Right lung (tissue), 5 donors: Measurements from ENCODE around the gene CLEC20A. TPM values are rescaled to one million over a fixed set of nuclear protein-coding genes. Genes with fewer than 3 reads are reported as not detected.

Source experiments
- DNase-seq, 2 donors: peaks; one replicate each; pipeline ENCODE4 v3.0.0-alpha.2; 2013
- polyA plus RNA-seq, 5 donors: library from polyadenylated mRNA; unstranded; fragments of 120-200 nt; gene quantifications; one replicate each; pipeline versions ENCODE4 v1.2.1 to v1.2.3, GENCODE V29; 2013; ENCODE audit warnings: inconsistent platforms in 1 of 5, low replicate concordance in 1 of 5; ENCODE audit not compliant: insufficient read length in 5 of 5, insufficient read depth in 1 of 5

CLEC20A gene
- polyA plus RNA-seq, 5 donors, result 0.11 to 0.31 (median 0.18) TPM

DNA sequence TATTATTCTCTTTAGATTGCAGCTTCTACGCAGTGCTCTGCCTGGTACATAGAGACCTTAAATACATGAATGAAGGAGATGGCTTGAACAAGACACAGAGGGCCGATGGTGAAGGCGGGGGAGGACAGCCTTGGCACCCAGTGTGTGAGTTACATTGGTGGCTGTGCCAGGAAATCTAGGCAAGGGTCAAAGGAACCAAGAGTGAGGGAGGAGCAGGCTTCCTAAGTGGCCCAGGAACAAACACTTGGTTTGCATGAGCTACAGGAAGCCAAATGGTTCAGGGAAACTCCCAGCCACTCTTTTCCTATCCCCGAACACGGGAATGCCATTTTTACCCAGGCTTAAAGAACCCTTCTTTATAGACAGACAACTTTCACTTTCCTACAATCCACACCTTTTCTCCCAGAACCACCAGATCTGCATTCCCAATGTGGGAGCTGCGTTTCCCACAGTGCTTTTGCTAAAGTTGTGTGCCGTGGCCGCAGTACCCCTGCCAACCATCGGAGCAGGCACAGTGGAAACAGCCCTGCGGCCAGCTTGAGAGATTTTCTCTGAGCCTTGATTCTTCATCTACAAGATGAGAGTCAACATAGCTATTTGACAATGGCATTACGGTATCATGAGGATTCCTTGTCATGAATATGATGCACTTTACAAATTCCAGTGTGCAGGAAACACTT, 3.5 kb upstream of the CLEC20A start:
- DNase-seq, result no peak

GRCh38 chr1:178498896-178499675, 2.3 kb upstream of the CLEC20A start:
- no peak for DNase-seq

DNA sequence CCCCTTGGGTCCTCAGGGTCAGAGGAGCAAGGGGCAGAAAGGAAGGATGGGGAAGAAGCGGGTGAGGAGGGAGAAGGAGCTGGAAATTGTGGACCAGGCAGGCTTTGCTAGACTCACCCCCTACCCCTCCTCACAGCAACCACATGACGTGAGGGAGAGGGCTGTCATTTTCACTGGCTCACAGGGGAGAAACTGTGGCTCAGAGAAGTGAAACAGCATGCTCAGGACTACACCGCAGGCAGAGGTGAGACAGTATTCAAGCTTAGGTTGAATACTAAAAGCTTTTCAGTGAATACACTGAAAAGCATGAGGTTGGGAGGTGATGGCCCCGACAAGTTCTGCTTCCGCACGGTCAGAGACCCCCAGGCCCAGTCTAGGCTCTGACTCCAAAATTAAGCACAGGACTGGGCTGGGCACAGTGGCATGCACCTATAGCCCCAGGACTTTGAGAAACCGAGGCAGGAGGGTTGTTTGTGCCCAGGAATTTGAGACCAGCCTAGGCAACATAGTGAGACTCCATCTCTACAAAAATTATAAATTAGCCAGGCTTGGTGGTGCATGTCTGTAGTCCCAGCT, 1.2 kb upstream of the CLEC20A start:
- no peak for DNase-seq

DNA sequence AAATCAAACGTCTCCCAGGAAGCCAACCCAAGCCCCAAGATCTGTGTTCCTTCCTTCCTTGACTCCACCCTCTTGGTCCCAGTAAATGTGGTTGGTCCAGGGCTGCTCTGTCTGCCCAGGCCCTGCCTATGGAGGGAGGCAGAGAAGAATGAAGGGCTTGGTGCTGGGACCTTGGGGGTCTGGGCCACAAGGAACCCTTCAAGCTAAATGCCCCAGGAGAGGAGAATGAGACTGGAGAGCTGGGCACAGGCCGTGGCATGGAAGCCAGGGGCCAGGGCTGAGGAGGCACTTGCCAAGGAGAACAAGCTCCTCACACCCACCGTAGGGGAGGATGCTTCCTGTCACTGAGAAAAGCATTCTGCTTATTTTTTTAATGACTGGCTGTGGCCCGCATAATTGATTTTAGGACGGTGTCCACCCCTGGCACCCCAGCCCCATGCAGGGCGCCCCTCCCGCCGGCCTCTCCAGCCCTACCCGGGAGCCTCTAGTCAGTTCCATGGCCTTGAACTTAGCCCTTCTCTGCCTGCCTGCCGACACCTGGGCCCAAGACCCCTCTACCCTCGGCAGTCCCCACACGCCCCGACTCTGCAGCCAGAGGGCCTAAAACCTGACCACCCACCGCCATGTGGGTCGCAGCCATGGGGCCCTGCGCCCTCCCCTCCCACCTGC, 889 bp downstream of the CLEC20A start:
- no peak for DNase-seq

DNA sequence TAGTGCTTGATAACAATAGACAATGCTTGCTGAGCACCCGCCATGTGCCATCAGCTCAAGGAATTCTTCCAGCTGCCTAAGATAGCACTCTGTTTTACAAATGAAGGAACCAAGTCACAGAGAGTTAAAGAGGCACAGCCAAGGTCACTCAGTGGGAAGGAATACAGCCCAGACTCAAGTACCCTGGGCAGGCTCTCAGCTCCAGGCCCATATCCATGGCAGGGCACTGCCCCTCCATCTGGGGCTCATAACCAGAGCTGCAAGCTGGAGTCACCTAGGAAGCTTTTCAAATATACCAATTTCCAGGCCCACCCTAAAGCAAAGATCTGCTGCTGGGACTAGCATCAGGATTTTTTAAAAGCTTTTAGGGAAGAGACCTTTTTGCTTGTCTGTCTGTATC, 1.6 kb downstream of the CLEC20A start:
- DNase-seq, result no peak

- DNase-seq, result no peak
Measured at GRCh38 chr1:178494569-178494971, 2.2 kb downstream of the CLEC20A start.

GRCh38 chr1:178493301-178493741, 3.4 kb downstream of the CLEC20A start:
- no peak for DNase-seq

DNA sequence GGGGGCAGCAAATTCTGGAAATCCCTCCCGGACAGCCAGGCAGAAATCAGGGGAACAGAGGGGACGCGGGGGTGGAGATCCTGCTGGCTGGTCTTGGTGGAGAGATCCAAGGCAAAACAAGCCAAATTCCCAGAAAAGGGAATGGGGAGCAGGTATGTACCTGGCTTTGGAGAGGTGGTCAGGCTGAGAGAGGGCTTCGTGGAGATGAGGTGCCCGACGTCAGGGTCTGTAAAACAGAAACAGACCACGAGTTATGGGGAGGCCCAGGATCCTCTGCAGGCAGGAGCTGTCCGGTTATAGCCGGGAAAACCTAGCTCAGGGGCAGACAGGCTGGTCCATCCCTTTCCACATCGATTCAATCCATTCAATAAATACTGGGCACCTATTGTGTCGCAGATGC, 4.4 kb downstream of the CLEC20A start:
- no peak for DNase-seq

GRCh38 chr1:178491721-178492120, 5.0 kb downstream of the CLEC20A start:
- no peak for DNase-seq

DNA sequence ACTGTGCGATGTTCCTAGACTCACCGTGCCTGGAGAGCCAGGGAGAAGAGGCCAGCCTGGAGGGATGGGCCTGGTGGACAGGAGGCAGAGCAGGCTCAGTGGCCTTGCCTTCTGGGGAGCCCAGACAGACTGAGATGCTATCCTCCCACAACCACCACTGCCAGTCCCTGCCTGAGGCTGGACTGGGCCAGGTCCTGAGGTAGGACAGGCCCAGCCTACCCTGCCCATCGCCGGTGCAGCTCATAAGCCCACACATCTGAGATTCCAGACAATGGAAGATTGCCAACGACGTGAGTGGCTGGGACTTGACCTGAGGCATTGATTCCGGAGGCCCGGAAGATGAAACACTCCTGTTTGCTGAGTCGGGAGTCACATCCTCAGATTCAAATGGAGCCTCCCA, 5.8 kb downstream of the CLEC20A start:
- no peak for DNase-seq

GRCh38 chr1:178490136-178490535, 6.6 kb downstream of the CLEC20A start:
- DNase-seq, result no peak

GRCh38 chr1:178489399-178489798, 7.4 kb downstream of the CLEC20A start:
- no peak for DNase-seq

- no peak for DNase-seq
Measured at GRCh38 chr1:178488393-178488792, 8.4 kb downstream of the CLEC20A start.

- no peak for DNase-seq
Measured at GRCh38 chr1:178487070-178487615, 9.6 kb downstream of the CLEC20A start.

- DNase-seq, result peak in 1 of 2 donors; percentile 10
Measured at GRCh38 chr1:178486100-178487069, 10.4 kb downstream of the CLEC20A start.

GRCh38 chr1:178485541-178485981, 11.2 kb downstream of the CLEC20A start:
- no peak for DNase-seq

- DNase-seq, result no peak
Measured at GRCh38 chr1:178484698-178485225, 12.0 kb downstream of the CLEC20A start.

GRCh38 chr1:178483251-178483957, 13.4 kb downstream of the CLEC20A start:
- DNase-seq, result no peak

GRCh38 chr1:178477841-178478240, 18.9 kb downstream of the CLEC20A start:
- no peak for DNase-seq

DNA sequence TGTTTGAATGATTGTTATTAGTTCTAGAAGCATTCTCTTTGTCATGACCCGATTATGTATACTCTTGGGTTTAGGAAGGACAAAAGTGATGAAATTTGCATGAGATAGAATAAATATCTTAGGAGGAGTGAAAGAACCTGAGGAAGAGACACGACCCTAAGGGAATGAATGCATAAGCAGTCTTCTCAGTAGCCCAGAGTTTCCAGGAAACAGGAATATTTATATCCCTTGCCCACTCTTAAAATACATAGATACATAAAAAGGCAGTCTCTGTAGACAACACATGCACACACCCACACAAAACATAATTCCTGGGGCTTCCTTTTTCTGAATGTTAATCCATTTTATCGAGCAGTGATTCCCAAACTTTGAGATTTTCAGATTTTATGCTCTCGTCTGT, 19.4 kb downstream of the CLEC20A start:
- no peak for DNase-seq
